Measurements from ENCODE around the gene RALGPS2. TPM values are rescaled to one million over a fixed set of nuclear protein-coding genes. Genes with fewer than 3 reads are reported as not detected.

The RALGPS2 gene
- total RNA-seq, 1 experiment from 2014 or later, result 19.3 TPM

- Histone ChIP-seq H3K9me2 (replicated peaks; ENCODE audit: low read length) (no peaks in the 10 kb centered on the region), H2AFZ (ENCODE audit: low read length) (no peak overlapping the region), H3K79me2 (ENCODE audit: low read length) (no peaks in the 10 kb centered on the region), H3K36me3 (ENCODE audit: low read depth, low read length) (no peaks in the 10 kb centered on the region), H3K9me3 (ENCODE audit: low read length) (no peaks in the 10 kb centered on the region), H4K20me1 (ENCODE audit: low read length) (no peaks in the 10 kb centered on the region), H3K4me1 (ENCODE audit: insufficient read depth, low read length) (no peaks in the 10 kb centered on the region), H3K27ac (ENCODE audit: low read length) (no peak overlapping the region), H3K9ac (ENCODE audit: low read length) (no peak overlapping the region), H3F3A (ENCODE audit: low read length, unreplicated experiment) (no peaks in the 10 kb centered on the region), H3K4me3 (ENCODE audit: low read length) (no peak overlapping the region), H3K27me3 (ENCODE audit: low read length) (no peaks in the 10 kb centered on the region), H3K4me2 (ENCODE audit: low read length) (no peak overlapping the region)
- TF ChIP-seq EZH2phosphoT487 (IDR thresholded peaks at IDR 0.05; ENCODE audit: borderline replicate concordance, low read length) (no peak), CTCF (conservative IDR thresholded peaks at IDR 0.05; ENCODE audit: low read depth, low read length) (no peak), EZH2 (IDR thresholded peaks at IDR 0.05; ENCODE audit: low read length, unreplicated experiment) (no peak)
- ATAC-seq (no peak), DNase-seq (no peak)
- intact Hi-C loops (cut with micrococcal nuclease), result no loop called here
- POLR2A ChIA-PET (ENCODE audit: unreplicated experiment), result no interaction called here
- no TSS peak for BruUV-seq (replicated peaks)
- CTCF ChIA-PET, result no interaction called here
Measured at GRCh38 chr1:178868706-178869105, 143.7 kb downstream of the RALGPS2 start.

GRCh38 chr1:178869119-178869697, 144.2 kb downstream of the RALGPS2 start:
- Histone ChIP-seq H3K9me3 (ENCODE audit: low read length) (no peaks in the 10 kb centered on the region), H3K4me2 (ENCODE audit: low read length) (no peak overlapping the region), H3K9ac (ENCODE audit: low read length) (no peak overlapping the region), H4K20me1 (ENCODE audit: low read length) (no peaks in the 10 kb centered on the region), H3F3A (ENCODE audit: low read length, unreplicated experiment) (no peaks in the 10 kb centered on the region), H3K36me3 (ENCODE audit: low read depth, low read length) (no peaks in the 10 kb centered on the region), H3K79me2 (ENCODE audit: low read length) (no peaks in the 10 kb centered on the region), H2AFZ (ENCODE audit: low read length) (no peak overlapping the region), H3K27ac (ENCODE audit: low read length) (no peak overlapping the region), H3K9me2 (replicated peaks; ENCODE audit: low read length) (no peaks in the 10 kb centered on the region), H3K4me3 (ENCODE audit: low read length) (no peak overlapping the region), H3K4me1 (ENCODE audit: insufficient read depth, low read length) (no peaks in the 10 kb centered on the region), H3K27me3 (ENCODE audit: low read length) (no peaks in the 10 kb centered on the region)
- BruUV-seq (replicated peaks), result no TSS peak
- no peak for TF ChIP-seq EZH2 (IDR thresholded peaks at IDR 0.05; ENCODE audit: low read length, unreplicated experiment)
- ATAC-seq, result no peak
- intact Hi-C loops (cut with micrococcal nuclease), result no loop called here
- DNase-seq, result no peak
- POLR2A ChIA-PET (ENCODE audit: unreplicated experiment), result no interaction called here
- CTCF ChIA-PET, result no interaction called here

- no peaks in the 10 kb centered on the region for H3K36me3 ChIP-seq (ENCODE audit: low read depth, low read length)
- no peaks in the 10 kb centered on the region for H3K9me2 ChIP-seq (replicated peaks; ENCODE audit: low read length)
- no peak overlapping the region for H3K27ac ChIP-seq (ENCODE audit: low read length)
- DNase-seq (no peak), ATAC-seq (no peak)
- ChIA-PET POLR2A (ENCODE audit: unreplicated experiment) (no interaction called here), CTCF (no interaction called here)
- no peaks in the 10 kb centered on the region for H4K20me1 ChIP-seq (ENCODE audit: low read length)
- H3K4me1 ChIP-seq (ENCODE audit: insufficient read depth, low read length), result no peaks in the 10 kb centered on the region
- H3K4me3 ChIP-seq (ENCODE audit: low read length), result no peak overlapping the region
- H3K79me2 ChIP-seq (ENCODE audit: low read length), result no peaks in the 10 kb centered on the region
- TF ChIP-seq CTCF (conservative IDR thresholded peaks at IDR 0.05; ENCODE audit: low read depth, low read length) (no peak), EZH2 (IDR thresholded peaks at IDR 0.05; ENCODE audit: low read length, unreplicated experiment) (no peak), EZH2phosphoT487 (IDR thresholded peaks at IDR 0.05; ENCODE audit: borderline replicate concordance, low read length) (no peak)
- intact Hi-C loops (cut with micrococcal nuclease), result no loop called here
- no peak overlapping the region for H3K4me2 ChIP-seq (ENCODE audit: low read length)
- BruUV-seq (replicated peaks), result no TSS peak
- no peak overlapping the region for H2AFZ ChIP-seq (ENCODE audit: low read length)
- no peaks in the 10 kb centered on the region for H3F3A ChIP-seq (ENCODE audit: low read length, unreplicated experiment)
- no peaks in the 10 kb centered on the region for H3K9me3 ChIP-seq (ENCODE audit: low read length)
- no peaks in the 10 kb centered on the region for H3K27me3 ChIP-seq (ENCODE audit: low read length)
- H3K9ac ChIP-seq (ENCODE audit: low read length), result no peak overlapping the region
Measured at GRCh38 chr1:178870221-178870620, 145.2 kb downstream of the RALGPS2 start.

All from PC-3 (cell line).